Right ventricle myocardium inferior (tissue), 1 donor: ENCODE results near the gene MXRA8. TPM values are rescaled to one million over a fixed set of nuclear protein-coding genes. Genes with fewer than 3 reads are reported as not detected.
"Not testable (repeated sequence)": the region's sequence is repeated elsewhere in the genome, so short reads cannot be mapped to it uniquely, and the experiment has no call there.

Experiments used
- ATAC-seq: fragments of 200-7000 bp; cut with Tn5 transposase; one replicate; pipeline ENCODE4 v1.9.1; 2020; ENCODE audit warnings: mild to moderate bottlenecking, moderate library complexity
- DNase-seq: peaks from one replicate; pipeline ENCODE4 v3.0.0; 2021; ENCODE audit errors: missing footprints
- intact Hi-C: fragments of 100-400 bp; cut with DNase I; formaldehyde crosslinking; loops from one replicate; pipeline ENCODE4 v1.11.0; 2022
- long read RNA-seq: library from polyadenylated mRNA; unstranded; transcript quantifications from one replicate; pipeline ENCODE4 v2.0.0, GENCODE V29; 2021
- total RNA-seq: library from RNA; stranded (reverse); fragmentation: NEBNext Ultra II Directional; extraction: Animal tissue kit (Norgen Biotek cat#: 25700); gene quantifications from one replicate; pipeline ENCODE4 v1.2.1, GENCODE V29; 2021
- donor health status: DM: no; HTN: yes; CAD: no; lungs with severe emphysema.

MXRA8 gene, protein sequence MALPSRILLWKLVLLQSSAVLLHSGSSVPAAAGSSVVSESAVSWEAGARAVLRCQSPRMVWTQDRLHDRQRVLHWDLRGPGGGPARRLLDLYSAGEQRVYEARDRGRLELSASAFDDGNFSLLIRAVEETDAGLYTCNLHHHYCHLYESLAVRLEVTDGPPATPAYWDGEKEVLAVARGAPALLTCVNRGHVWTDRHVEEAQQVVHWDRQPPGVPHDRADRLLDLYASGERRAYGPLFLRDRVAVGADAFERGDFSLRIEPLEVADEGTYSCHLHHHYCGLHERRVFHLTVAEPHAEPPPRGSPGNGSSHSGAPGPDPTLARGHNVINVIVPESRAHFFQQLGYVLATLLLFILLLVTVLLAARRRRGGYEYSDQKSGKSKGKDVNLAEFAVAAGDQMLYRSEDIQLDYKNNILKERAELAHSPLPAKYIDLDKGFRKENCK
- 21.8 TPM for total RNA-seq
- long read RNA-seq, partial matches to known transcripts: 4 of 9 reads
- long read RNA-seq, other reads (novel, unspliced or antisense): 5 of 9 reads

- intact Hi-C loops: no loop called here
- peak; percentile 71 for ATAC-seq
- DNase-seq: peak; percentile 85
These were observed at the start of gene MXRA8 for GRCh38 chr1:1358433-1359271. Gene MXRA8 (minus strand): TSS chr1:1358555. CDS start chr1:1358504, 51 bp downstream.

DNA sequence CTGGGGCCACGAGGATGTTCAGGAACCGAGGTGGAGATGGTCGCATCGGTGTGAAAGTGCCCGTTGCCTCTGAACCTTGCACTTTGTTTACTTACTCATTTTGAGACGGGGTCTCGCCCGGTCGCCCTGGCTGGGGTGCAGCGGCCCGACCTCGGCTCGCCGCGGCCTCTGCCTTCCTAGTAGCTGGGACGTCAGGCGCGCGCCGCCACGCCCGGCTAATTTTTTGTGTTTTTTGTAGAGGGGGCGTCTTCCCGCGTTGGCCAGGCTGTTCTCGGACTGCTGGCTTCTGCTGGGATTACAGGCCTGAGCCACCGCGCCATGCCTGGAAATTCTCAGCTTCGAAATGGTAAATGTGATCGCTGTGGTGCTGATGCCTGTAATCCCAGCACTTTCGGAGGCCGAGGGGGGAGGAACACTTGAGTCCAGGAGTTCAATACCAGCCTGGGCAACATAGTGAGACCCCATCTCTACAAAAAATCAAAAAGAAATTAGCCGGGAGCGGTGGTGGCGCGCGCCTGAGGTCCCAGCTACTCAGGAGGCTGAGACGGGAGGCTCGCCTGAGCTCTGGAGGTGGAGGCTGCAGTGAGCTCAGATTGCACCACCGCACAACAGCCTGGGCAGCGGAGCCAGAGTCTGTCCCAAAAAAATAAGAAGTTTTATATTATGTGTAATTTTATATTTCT is 49.4 kb upstream of the MXRA8 start:
- ATAC-seq: no peak
- intact Hi-C loops: loop anchor here (5.0 kb wide), 1 partner anchor 35 kb away; no protein-coding TSS in a partner anchor
- no peak for DNase-seq

DNA sequence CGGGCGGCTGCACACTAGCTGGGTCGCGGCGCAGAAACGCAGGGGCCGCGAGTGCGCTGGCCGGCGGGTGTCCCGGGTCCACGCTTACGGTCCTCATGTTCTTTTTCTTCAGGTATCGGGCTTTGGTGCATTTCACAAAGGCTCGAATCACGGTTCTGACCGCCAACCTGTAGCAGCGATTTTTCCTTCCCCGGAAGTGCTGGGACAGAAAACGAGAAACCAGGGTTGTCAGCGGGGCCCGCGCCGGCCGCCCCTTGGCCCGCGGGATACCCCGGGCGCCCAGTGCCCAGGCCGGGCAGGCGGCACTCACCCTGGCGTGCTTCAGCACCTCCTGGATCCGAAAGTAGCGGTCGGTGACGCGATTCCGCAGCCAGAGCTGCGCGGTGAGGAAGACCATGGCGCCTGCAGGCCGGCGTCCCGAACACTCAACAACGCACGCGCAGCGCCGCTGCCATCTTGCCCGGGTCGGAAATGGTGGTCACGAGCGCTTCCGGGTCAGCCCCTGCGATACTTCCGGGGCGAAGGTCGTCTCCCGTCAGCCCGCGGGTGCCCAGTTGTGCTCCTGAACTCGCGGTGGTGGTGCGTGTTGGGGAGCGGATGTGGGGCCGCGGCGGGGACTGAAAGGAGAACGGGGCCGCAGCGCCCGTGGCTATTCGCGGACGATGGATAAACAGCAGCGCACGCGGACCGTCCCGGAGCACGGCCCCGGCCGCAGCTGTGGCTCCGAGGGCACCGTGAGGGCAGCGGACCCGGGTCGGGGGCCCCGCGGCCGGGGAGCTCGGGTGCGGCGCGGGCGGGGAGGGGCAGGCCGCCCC is 48.7 kb upstream of the MXRA8 start, which contains the start of gene MRPL20:
Gene MRPL20 (minus strand): TSS at position 473 of the 815 bp plus-strand sequence. CDS start 76 bp downstream, at position 397.
- intact Hi-C loops: loop anchor here (5.0 kb wide), 1 partner anchor 35 kb away; no protein-coding TSS in a partner anchor
- ATAC-seq (peak; percentile 98), DNase-seq (peak; percentile 98)

DNA sequence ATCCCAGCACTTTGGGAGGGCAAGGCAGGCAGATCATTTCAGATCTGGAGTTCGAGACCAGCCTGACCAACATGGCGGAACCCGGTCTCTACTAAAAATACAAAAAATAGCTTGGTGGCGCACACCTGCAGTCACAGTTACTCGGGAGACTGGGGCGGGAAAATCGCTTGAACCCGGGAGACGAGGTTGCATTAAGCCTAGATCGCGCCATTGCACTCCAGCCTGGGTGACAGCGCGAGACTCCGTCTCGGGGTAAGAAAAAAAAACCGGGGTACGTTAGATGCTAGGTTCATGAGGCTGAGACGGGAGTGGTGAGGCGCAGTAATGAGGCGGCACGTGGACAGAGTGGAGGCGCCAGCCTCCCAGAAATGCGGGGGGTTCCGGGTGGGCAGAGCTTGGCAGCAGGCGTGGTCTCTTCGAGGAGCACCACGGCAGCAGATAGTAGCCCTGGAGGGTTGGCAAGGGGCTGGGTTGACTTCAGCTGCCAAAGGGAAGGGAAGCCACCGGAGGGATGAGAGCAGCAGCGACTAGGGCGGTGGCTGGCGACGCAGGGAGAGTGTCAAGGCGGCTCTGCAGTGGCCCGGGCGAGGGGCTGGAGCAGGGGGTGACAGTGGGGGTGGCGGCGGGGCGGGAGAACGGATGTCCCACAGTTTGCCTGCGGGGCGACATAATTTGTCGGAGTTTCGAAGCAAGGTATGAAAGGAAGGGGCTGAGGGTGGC is 47.9 kb upstream of the MXRA8 start:
- DNase-seq: no peak
- no peak for ATAC-seq
- intact Hi-C loops: loop anchor here (5.0 kb wide), 1 partner anchor 36 kb away; no protein-coding TSS in a partner anchor

DNA sequence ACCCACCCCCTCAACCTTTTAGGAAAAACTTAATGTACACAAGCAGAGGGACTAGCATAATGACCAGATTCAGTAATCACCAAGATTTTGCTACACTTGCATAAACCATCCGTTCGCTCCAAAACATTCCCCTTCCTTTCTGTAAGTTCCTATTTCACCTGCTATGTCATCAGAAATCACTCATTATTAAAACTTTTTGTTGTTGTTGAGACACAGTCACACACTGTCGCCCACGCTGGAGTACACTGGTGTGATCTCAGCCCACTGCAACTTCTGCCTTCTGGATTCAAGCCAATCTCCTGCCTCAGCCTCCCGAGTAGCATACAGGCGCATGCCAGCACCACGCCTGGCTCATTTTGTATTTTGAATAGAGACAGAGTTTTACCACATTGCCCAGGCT is 45.3 kb upstream of the MXRA8 start:
- intact Hi-C loops: no loop called here
- DNase-seq (peak; percentile 34), ATAC-seq (no peak)

GRCh38 chr1:1402901-1403392 is 44.6 kb upstream of the MXRA8 start:
- ATAC-seq, intact Hi-C loops: not testable (repeated sequence)
- peak; percentile 32 for DNase-seq

DNA sequence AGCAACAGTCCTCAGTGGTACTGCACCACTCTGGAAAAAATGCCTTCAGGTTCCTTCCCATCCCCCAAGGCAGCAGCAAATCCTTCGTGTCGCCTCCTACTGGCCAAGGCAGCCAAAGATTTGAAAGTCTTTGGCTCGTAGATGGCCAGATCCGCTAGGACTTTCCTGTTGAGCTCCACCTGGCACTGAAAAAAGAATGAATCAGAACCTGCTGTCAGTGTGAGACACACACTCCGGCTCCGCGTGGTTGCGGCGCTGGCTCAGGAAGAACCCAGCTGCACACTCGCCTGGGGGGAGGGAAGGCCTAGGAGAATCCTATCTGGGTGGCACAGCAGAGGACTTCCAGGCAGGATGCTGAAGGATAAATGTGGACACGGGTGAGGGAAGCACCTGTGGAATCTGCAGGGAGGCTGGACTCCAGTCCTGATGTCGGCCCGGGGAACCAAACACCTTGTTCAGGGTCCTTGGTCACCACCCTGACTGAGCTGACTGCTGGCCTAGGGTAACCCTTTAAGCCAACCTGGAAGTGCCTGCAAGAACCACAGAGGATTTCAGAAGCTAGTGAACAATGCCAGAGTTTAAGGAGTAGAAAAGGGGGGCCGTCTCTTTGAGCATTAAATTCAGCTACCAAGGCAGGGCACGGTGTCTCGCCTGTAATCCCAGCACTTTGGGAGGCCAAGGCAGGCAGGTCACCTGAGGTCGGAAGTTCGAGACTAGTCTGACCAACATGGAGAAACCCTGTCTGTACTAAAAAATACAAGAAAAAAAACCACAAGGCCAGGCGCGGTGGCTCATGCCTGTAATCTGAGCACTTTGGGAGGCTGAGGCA is 43.9 kb upstream of the MXRA8 start:
- DNase-seq: peak; percentile 53
- ATAC-seq: no peak
- intact Hi-C loops: no loop called here

DNA sequence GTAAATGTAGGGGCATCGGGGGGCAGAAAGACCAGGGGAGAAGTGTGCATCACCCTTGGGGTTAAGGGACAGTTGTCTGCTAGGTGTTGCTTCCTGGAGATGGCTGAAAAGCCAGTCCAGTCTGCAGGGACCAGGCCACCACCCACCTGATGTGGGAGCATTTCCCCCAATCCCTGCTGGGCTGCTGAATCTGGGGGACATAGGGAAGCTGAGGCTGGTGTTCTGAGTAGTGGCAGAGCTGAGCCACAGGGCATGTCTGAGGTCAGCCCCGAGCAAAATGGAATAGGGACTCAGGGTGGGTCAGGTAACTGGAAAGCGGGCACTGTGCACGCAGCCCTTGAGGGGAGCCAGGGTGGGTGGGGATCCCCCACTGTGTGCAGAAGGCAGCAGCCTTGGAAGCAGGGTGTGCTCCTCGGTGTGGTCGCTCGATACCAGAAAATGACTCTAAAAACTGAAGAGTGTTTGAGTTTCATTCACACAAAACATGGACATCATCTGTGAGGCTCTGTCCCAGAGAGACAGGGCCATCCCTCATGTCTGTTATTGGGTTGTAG is 43.2 kb upstream of the MXRA8 start:
- no peak for ATAC-seq
- intact Hi-C loops: no loop called here
- DNase-seq: peak; percentile 62

GRCh38 chr1:1400576-1401456 is 42.5 kb upstream of the MXRA8 start:
- intact Hi-C loops: no loop called here
- ATAC-seq: no peak
- peak; percentile 50 for DNase-seq

DNA sequence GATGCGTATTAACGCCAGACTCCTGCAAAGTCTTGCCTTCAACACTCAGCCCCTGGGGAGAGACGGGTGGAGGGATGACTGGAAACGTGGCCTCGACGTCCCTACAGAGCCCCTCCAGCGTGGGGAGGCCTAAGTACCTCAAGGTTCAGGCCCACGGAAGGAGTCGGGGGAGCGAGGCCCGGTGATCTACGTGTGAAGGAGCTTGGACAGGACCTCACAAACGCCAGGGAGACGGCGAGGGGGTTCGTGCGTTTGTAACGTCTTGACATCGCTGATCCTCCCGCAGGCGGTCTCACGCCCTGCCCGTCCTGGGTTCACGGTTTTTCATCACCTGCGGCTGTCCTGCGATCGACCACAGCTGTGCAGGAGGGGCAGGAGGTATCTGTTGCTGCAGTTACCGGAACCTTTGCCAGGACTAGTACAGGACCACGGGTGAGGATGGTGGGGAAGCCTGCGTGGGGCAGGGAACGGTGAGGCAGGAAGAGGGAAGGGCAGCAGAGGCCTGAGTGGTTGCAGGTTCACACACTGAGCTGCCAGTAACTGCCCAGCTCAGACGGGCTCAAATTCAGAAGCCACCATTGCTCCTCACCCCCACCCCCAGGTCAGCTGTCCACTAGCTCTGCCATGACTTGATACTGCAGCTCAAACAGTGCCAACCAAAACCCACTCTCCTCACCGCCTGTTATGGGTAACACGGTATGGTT is 41.7 kb upstream of the MXRA8 start:
- peak; percentile 58 for DNase-seq
- ATAC-seq: no peak
- intact Hi-C loops: no loop called here

- intact Hi-C loops: no loop called here
- ATAC-seq: peak; percentile 97
- DNase-seq: peak; percentile 100
These were observed 41.0 kb upstream of the MXRA8 start, which contains the start of gene CCNL2 for GRCh38 chr1:1399187-1399871. Gene CCNL2 (minus strand): TSS chr1:1399335. CDS start chr1:1399306, 29 bp downstream.

DNA sequence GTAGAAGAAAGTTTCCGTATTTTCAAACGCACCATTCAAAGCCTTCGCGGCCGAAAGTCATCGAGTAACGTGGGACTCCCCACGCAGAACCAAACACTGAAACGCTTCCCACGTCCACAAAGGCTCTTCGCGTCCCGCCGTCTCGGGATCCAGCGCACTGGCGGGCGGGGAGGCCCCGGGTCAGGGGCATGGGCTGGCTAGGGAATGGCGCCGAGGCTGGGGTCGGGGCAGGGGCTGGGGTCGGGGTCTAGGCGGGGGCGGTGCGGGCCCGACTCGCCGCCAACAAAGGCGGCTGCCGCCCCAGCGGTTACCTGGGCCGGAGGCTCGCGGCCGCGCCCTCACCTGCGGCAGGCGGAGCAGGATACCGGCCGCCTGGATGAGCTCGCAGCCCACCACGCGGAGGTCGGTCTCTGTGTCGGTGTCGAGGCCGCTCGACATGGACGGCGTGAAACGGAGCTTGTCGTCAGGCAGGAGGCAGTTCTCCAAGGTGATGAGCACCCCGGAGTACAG is 40.4 kb upstream of the MXRA8 start:
- ATAC-seq (no peak), DNase-seq (no peak)
- intact Hi-C loops: no loop called here

- DNase-seq (peak; percentile 58), ATAC-seq (no peak)
- intact Hi-C loops: no loop called here
These were observed 39.6 kb upstream of the MXRA8 start for GRCh38 chr1:1397839-1398523.
